ENCODE results near the gene BRSK1.
"Not testable (repeated sequence)": the region's sequence is repeated elsewhere in the genome, so short reads cannot be mapped to it uniquely, and the experiment has no call there.

The BRSK1 gene

GRCh38 chr19:55305491-55305890 lies 21.7 kb downstream of the BRSK1 start:
- peak; percentile 48 for DNase-seq

- no peak for DNase-seq
These were observed 22.3 kb downstream of the BRSK1 start for GRCh38 chr19:55305983-55306562.

- no peak for DNase-seq
These were observed 22.9 kb downstream of the BRSK1 start for GRCh38 chr19:55306712-55307111.

GRCh38 chr19:55308281-55308680 lies 24.5 kb downstream of the BRSK1 start:
- no peak for DNase-seq

- no peak for DNase-seq
These were observed 25.7 kb downstream of the BRSK1 start for GRCh38 chr19:55309448-55309847.

- DNase-seq = no peak
These were observed 26.7 kb downstream of the BRSK1 start for GRCh38 chr19:55310498-55310897.

GRCh38 chr19:55311397-55311796 lies 27.6 kb downstream of the BRSK1 start:
- DNase-seq = no peak

GRCh38 chr19:55311797-55312196 lies 28.0 kb downstream of the BRSK1 start:
- no peak for DNase-seq

GRCh38 chr19:55312621-55313512 lies 29.1 kb downstream of the BRSK1 start:
- no peak for DNase-seq

GRCh38 chr19:55314396-55314795 lies 30.6 kb downstream of the BRSK1 start:
- no peak for DNase-seq

GRCh38 chr19:55315956-55316525 lies 32.2 kb downstream of the BRSK1 start:
- no peak for DNase-seq

- no peak for DNase-seq
These were observed 32.8 kb downstream of the BRSK1 start for GRCh38 chr19:55316646-55317045.

- DNase-seq = peak; percentile 81
These were observed 36.0 kb downstream of the BRSK1 start for GRCh38 chr19:55319785-55320184.

GRCh38 chr19:55320844-55321419 lies 37.1 kb downstream of the BRSK1 start:
- DNase-seq = no peak

- DNase-seq = no peak
These were observed 37.8 kb downstream of the BRSK1 start for GRCh38 chr19:55321466-55322137.

GRCh38 chr19:55322204-55322885 lies 38.5 kb downstream of the BRSK1 start:
- no peak for DNase-seq

- no peak for DNase-seq
These were observed 40.9 kb downstream of the BRSK1 start for GRCh38 chr19:55324662-55325061.

- no peak for DNase-seq
These were observed 41.4 kb downstream of the BRSK1 start, which contains the start of gene TMEM150B for GRCh38 chr19:55325172-55325571. TSS of gene TMEM150B (minus strand) at chr19:55325341. CDS start at chr19:55321036, 4,305 bp downstream.

- DNase-seq = not testable (repeated sequence)
These were observed 45.0 kb downstream of the BRSK1 start for GRCh38 chr19:55328774-55329318.

GRCh38 chr19:55329791-55330190 lies 46.0 kb downstream of the BRSK1 start:
- DNase-seq = not testable (repeated sequence)

- DNase-seq = no peak
These were observed 50.1 kb downstream of the BRSK1 start for GRCh38 chr19:55333870-55334269.

- DNase-seq = no peak
These were observed 52.3 kb downstream of the BRSK1 start for GRCh38 chr19:55336101-55336500.

Measured in retina (tissue), 1 donor.